K562 (cell line): ENCODE data around the gene ERP29.

Source experiments
- CHD1 ChIP-seq: fragments of 200-600 bp; sonication (generic); IDR thresholded peaks from one replicate; pipeline ENCODE4 v1.6.1; 2012; ENCODE audit warnings: mild to moderate bottlenecking, moderate library complexity, low read length, inconsistent platforms
- DIDO1 ChIP-seq: fragments of 450-650 bp; IDR thresholded peaks from 2 replicates; pipeline ENCODE4 v1.6.1; 2016; ENCODE audit warnings: low read depth, missing biosample characterization, missing genetic modification characterization
- EZH2 ChIP-seq: IDR thresholded peaks from 2 replicates; pipeline ENCODE4 v1.6.1; 2012; ENCODE audit warnings: low read depth, mild to moderate bottlenecking, inconsistent platforms, low read length, borderline replicate concordance
- SRSF9 ChIP-seq: fragments of 200-400 bp; formaldehyde crosslinking; IDR thresholded peaks from 2 replicates; pipeline ENCODE4 v1.6.1; 2017; ENCODE audit warnings: low read depth, low read length, borderline replicate concordance
- ZNF444 ChIP-seq: fragments of 250-450 bp; sonication (Bioruptor Pico); IDR thresholded peaks from 2 replicates; pipeline ENCODE4 v1.4.0; 2020; ENCODE audit warnings: mild to moderate bottlenecking, moderate library complexity
- TF ChIP-seq, protein P1 (sequence below): sonication (generic); formaldehyde crosslinking; IDR thresholded peaks from 2 replicates; pipeline ENCODE4 v1.5.0; 2020; ENCODE audit warnings: missing genetic modification reagents

DNA sequence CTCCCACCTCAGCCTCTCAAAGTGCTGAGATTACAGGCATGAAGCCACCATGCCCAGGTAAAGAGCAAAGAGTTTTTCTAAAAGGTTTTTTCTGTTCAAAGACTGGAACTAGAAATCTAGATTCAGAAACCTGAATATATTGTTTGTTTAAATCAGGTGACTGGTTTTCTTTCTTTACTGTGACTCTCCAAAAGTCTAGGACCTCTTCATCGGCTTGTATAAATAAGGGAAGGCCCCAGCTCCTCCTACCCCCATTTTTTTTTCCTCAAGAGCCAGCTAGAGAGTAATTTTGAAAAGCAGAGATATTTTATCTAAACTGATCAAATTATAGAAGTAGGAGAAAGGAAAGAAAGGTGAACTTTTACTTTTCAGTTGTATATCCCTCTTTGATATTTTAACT is 48.3 kb upstream of the ERP29 start:
- TF ChIP-seq, protein P1, sequence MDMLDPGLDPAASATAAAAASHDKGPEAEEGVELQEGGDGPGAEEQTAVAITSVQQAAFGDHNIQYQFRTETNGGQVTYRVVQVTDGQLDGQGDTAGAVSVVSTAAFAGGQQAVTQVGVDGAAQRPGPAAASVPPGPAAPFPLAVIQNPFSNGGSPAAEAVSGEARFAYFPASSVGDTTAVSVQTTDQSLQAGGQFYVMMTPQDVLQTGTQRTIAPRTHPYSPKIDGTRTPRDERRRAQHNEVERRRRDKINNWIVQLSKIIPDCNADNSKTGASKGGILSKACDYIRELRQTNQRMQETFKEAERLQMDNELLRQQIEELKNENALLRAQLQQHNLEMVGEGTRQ (CRISPR knock-in tag) = no peak
- no peak for TF ChIP-seq CHD1
- TF ChIP-seq SRSF9 = no peak
- no peak for TF ChIP-seq ZNF444 (CRISPR knock-in tag)
- no peak for TF ChIP-seq EZH2
- TF ChIP-seq DIDO1 (tag) = no peak
